ENCODE measurements around the gene TMC5. TPM values are rescaled to one million over a fixed set of nuclear protein-coding genes. Genes with fewer than 3 reads are reported as not detected.
"Not testable (repeated sequence)": the region's sequence is repeated elsewhere in the genome, so short reads cannot be mapped to it uniquely, and the experiment has no call there.

The TMC5 gene
- polyA plus RNA-seq, 1 experiment, result not detected

DNA sequence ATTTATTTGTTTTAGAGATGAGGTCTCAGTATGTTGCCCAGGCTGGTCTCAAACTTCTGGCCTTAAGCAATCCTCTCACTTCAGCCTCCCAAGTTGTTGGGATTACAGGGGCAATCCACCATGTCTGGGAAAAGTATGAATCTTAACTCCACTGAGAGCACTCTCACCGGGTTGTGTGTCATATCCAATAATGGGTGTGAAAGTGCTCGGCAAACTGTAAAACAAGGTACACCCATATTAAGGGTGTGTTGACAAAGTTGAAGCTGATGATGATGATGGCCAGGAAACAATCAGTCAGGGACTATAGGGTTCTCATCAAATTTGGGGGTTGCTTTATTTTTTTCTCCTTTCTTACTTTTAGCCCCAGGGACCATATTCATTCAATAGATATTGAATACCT lies 25.3 kb upstream of the TMC5 start:
- TF ChIP-seq, protein P1, sequence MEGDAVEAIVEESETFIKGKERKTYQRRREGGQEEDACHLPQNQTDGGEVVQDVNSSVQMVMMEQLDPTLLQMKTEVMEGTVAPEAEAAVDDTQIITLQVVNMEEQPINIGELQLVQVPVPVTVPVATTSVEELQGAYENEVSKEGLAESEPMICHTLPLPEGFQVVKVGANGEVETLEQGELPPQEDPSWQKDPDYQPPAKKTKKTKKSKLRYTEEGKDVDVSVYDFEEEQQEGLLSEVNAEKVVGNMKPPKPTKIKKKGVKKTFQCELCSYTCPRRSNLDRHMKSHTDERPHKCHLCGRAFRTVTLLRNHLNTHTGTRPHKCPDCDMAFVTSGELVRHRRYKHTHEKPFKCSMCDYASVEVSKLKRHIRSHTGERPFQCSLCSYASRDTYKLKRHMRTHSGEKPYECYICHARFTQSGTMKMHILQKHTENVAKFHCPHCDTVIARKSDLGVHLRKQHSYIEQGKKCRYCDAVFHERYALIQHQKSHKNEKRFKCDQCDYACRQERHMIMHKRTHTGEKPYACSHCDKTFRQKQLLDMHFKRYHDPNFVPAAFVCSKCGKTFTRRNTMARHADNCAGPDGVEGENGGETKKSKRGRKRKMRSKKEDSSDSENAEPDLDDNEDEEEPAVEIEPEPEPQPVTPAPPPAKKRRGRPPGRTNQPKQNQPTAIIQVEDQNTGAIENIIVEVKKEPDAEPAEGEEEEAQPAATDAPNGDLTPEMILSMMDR (IDR thresholded peaks at IDR 0.05; ENCODE audit: low read depth, low read length), result no peak
- DNase-seq (ENCODE audit: low read depth, low spot score), result no peak
- Histone ChIP-seq H3K27ac (ENCODE audit: low read depth, low read length) (no peak overlapping the region), H3K27me3 (ENCODE audit: control insufficient read depth, insufficient read depth, low read length) (no peaks in the 10 kb centered on the region), H3K4me3 (ENCODE audit: low read depth, low read length) (no peak overlapping the region), H3K9me3 (ENCODE audit: control insufficient read depth, insufficient read depth, low read length) (no peaks in the 10 kb centered on the region)
- ChIA-PET POLR2A (no interaction called here), CTCF (no interaction called here)

DNA sequence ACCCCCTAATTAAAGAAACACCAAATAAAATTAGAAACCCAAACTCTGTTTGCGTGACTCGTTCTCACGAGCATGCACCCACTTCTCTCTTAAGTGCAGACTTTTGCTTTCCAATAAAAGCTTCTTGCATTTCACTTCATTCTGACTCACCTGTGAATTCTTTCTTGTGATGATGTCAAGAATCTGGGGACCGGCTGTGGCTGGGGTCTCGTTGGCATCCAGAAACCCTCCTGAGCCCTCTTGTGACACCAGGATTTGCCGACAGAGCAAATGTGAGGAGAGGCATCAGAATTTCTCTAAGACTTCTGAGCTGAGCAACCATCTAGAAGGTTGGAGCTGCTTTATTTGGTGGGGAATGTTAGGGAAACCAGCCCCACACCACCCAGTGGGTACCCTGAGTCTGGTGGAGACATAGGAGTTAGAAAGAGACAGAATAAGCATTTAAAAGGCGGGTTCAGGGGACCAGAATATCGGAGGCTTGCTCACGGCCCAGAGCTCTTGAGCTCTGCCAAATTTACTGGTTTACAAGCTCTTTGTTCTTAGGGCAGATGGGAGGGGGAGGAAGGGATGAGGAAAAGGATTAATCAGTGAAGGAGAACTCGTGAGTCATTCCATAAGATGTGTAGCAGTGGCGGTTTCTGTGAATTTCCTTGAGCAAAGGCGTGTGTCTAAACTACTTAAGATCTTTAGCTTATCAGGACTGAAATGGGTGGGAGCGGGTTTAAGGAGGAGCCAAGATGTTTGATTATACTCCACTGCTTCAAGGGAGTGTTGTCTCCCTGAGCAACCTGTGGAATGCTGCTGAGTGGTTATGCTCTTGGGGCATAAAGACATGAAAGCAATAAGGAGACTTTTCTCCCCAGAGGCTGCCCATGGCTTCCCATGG lies 24.2 kb upstream of the TMC5 start:
- no peak for DNase-seq (ENCODE audit: low read depth, low spot score)
- CTCF ChIA-PET, result interaction anchor here (1.0 kb wide), 1 partner anchor 109 kb away, joined by 3 read pairs; no protein-coding TSS in a partner anchor
- TF ChIP-seq, protein P1 (IDR thresholded peaks at IDR 0.05; ENCODE audit: low read depth, low read length), result no peak

DNA sequence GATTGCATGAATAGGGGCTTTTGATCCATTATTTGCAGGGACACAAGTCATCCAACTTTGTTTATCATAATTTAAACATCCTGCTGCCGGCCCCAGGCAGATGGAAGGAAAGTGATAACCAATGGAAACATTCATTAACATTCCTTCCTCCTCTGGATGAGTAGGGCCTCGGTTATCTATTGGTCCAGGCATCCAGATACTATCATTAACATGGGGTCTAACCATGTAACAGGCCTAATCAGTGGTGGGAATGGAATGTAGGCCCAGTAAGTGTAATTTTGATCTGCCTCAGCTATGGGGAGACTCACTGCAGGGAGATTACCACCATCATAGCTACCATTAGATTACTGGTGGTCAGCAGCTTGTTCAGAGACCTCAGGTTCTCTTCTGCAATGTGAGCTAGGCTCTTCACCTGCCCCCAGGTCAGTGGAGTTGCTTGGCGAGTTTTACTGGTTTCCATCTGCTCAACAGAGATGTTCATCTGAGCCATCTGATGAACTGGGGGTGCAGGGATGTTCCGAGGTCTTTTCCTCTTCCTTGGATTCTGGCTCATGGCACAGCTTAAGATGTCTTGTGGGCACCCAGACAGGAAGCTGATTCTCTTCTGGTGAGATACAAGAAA lies 21.9 kb upstream of the TMC5 start:
- H3K4me3 ChIP-seq (ENCODE audit: low read depth, low read length); H3K27ac ChIP-seq (ENCODE audit: low read depth, low read length); POLR2A ChIA-PET; DNase-seq (ENCODE audit: low read depth, low spot score); CTCF ChIA-PET; H3K27me3 ChIP-seq (ENCODE audit: control insufficient read depth, insufficient read depth, low read length); H3K9me3 ChIP-seq (ENCODE audit: control insufficient read depth, insufficient read depth, low read length): not testable (repeated sequence)

More for the DNA sequence above, 24.2 kb upstream of the TMC5 start:
- POLR2A ChIA-PET, result no interaction called here
- Histone ChIP-seq H3K4me3 (ENCODE audit: low read depth, low read length) (no peak overlapping the region), H3K27me3 (ENCODE audit: control insufficient read depth, insufficient read depth, low read length) (no peaks in the 10 kb centered on the region), H3K27ac (ENCODE audit: low read depth, low read length) (no peak overlapping the region), H3K9me3 (ENCODE audit: control insufficient read depth, insufficient read depth, low read length) (no peaks in the 10 kb centered on the region)

DNA sequence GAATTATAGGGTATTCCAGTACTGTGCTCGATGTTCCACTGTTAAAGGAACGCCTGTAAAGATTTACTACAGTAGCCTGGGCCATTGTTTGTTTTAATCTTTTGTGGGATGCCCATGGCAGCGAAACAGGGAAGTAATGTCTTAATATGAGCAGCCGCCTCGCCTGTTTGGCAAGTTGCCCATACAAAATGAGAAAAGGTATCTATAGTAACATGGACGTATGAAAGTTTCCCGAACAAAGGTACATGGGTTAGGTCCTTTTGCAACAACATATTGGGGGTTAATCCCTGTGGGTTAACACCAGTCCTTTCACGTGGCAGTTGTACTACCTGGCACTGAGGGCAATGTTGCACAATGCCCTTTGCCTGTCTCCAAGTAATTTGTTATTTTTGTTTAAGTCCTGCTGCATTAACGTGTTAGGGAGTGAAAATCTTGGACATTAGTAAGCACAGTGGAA lies 21.1 kb upstream of the TMC5 start:
- Histone ChIP-seq H3K4me3 (ENCODE audit: low read depth, low read length) (no peak overlapping the region), H3K27ac (ENCODE audit: low read depth, low read length) (no peak overlapping the region), H3K9me3 (ENCODE audit: control insufficient read depth, insufficient read depth, low read length) (peaks cover 4% of the 10 kb centered on the region; the same call in 1 of the 2 replicates), H3K27me3 (ENCODE audit: control insufficient read depth, insufficient read depth, low read length) (no peaks in the 10 kb centered on the region)
- POLR2A ChIA-PET, result no interaction called here
- CTCF ChIA-PET, result interaction anchor here (1.0 kb wide), 1 partner anchor 21 kb away, joined by 3 read pairs; no protein-coding TSS in a partner anchor
- no peak for DNase-seq (ENCODE audit: low read depth, low spot score)
- TF ChIP-seq, protein P1 (IDR thresholded peaks at IDR 0.05; ENCODE audit: low read depth, low read length), result no peak

GRCh38 chr16:19397373-19397772 lies 20.3 kb upstream of the TMC5 start:
- CTCF ChIA-PET, result interaction anchor here (1.0 kb wide), 1 partner anchor 22 kb away, joined by 3 read pairs; no protein-coding TSS in a partner anchor
- POLR2A ChIA-PET; H3K27me3 ChIP-seq (ENCODE audit: control insufficient read depth, insufficient read depth, low read length); DNase-seq (ENCODE audit: low read depth, low spot score); H3K9me3 ChIP-seq (ENCODE audit: control insufficient read depth, insufficient read depth, low read length); H3K27ac ChIP-seq (ENCODE audit: low read depth, low read length); H3K4me3 ChIP-seq (ENCODE audit: low read depth, low read length): not testable (repeated sequence)

GRCh38 chr16:19400711-19401110 lies 17.0 kb upstream of the TMC5 start:
- DNase-seq (ENCODE audit: low read depth, low spot score), result no peak
- Histone ChIP-seq H3K9me3 (ENCODE audit: control insufficient read depth, insufficient read depth, low read length) (peaks cover 5% of the 10 kb centered on the region; the same call in 1 of the 2 replicates), H3K27me3 (ENCODE audit: control insufficient read depth, insufficient read depth, low read length) (peaks cover 3% of the 10 kb centered on the region), H3K4me3 (ENCODE audit: low read depth, low read length) (no peak overlapping the region), H3K27ac (ENCODE audit: low read depth, low read length) (no peak overlapping the region)
- TF ChIP-seq, protein P1 (IDR thresholded peaks at IDR 0.05; ENCODE audit: low read depth, low read length), result no peak
- ChIA-PET CTCF (interaction anchor here (1.1 kb wide), 1 partner anchor 102 kb away, joined by 9 read pairs; no protein-coding TSS in a partner anchor), POLR2A (no interaction called here)

Data from AG04450 (cell line).